Calu3 (cell line): Measurements from ENCODE around the gene CDC42EP5. TPM values are rescaled to one million over a fixed set of nuclear protein-coding genes. Genes with fewer than 3 reads are reported as not detected.

Experiments
- BruUV-seq: library from RNA; stranded (reverse); fragments of 400-500 nt; replicated peaks from 2 replicates; lab custom pipeline; 2021; lab: Mats Ljungman, UMichigan
- CTCF ChIA-PET: fragments of 300-600 bp; sonication (Branson Sonifier 250); formaldehyde crosslinking; loops from one replicate; lab custom pipeline; 2022; ENCODE audit warnings: antibody characterized with exemption; lab: Charles Lee
- DNase-seq: peaks from one replicate; pipeline ENCODE4 v3.0.0; 2022
- H3K27ac Mint-ChIP-seq: one replicate; pipeline ENCODE4 v1.8.0; 2022; ENCODE audit warnings: mixed read lengths; ENCODE audit not compliant: unreplicated experiment
- H3K27me3 Mint-ChIP-seq: one replicate; pipeline ENCODE4 v1.8.0; 2022; ENCODE audit warnings: mixed read lengths; ENCODE audit not compliant: unreplicated experiment
- H3K36me3 Mint-ChIP-seq: one replicate; pipeline ENCODE4 v1.8.0; 2022; ENCODE audit warnings: mild to moderate bottlenecking, moderate library complexity, mixed read lengths; ENCODE audit not compliant: insufficient read depth, unreplicated experiment
- H3K4me1 Mint-ChIP-seq: one replicate; pipeline ENCODE4 v1.8.0; 2022; ENCODE audit warnings: mild to moderate bottlenecking, low read depth, mixed read lengths; ENCODE audit not compliant: unreplicated experiment
- H3K4me3 Mint-ChIP-seq: one replicate; pipeline ENCODE4 v1.8.0; 2022; ENCODE audit warnings: mild to moderate bottlenecking, low read depth, moderate library complexity, mixed read lengths; ENCODE audit not compliant: unreplicated experiment
- H3K9me3 Mint-ChIP-seq: one replicate; pipeline ENCODE4 v1.8.0; 2022; ENCODE audit warnings: low read depth, mixed read lengths; ENCODE audit not compliant: unreplicated experiment
- intact Hi-C: fragments of 100-400 bp; cut with micrococcal nuclease; formaldehyde crosslinking; loops from one replicate; pipeline ENCODE4 v1.10.0; 2022; ENCODE audit not compliant: unreplicated experiment
- total RNA-seq: library from RNA; stranded (reverse); gene quantifications from 2 replicates; pipeline ENCODE4 v1.2.3, GENCODE V29; 2022
- TF ChIP-seq, protein P1 (sequence below): fragments of 200-600 bp; IDR thresholded peaks from one replicate; pipeline ENCODE4 v1.8.0; 2022; ENCODE audit warnings: antibody characterized with exemption; ENCODE audit not compliant: unreplicated experiment

Gene CDC42EP5
- total RNA-seq, 1 experiment from 2014 or later = 12.9 TPM

DNA sequence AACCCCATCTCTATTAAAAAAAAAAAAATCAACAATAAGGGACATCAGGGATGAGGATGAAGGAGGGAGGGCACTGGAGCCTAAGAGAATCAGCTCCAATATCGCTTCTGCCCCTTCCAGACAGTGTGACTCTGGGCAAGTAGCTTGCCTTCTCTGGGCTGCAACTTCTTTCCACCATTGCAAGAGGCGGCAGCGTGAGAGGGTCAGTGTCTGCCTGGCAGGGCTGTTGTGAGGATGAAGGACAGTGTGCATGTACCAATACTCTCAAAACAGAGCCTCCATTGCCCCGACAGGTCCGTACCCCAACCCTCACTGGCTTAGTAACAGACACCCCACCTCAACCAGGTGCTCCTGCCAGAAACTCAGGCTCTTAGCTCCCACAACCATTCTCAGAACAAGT lies 39.4 kb downstream of the CDC42EP5 start:
- Mint-ChIP-seq H3K4me3 (no peak overlapping the region), H3K4me1 (peaks cover 39% of the 10 kb centered on the region), H3K27ac (peak overlapping the region; percentile 24), H3K27me3 (peaks cover 11% of the 10 kb centered on the region), H3K36me3 (peaks cover 72% of the 10 kb centered on the region), H3K9me3 (no peaks in the 10 kb centered on the region)
- intact Hi-C loops = no loop called here
- DNase-seq = no peak
- CTCF ChIA-PET = interaction anchor here (2.0 kb wide), 1 partner anchor 15 kb away, joined by 7 read pairs; the partner anchor contains the start of gene LENG8
- TF ChIP-seq, protein P1, sequence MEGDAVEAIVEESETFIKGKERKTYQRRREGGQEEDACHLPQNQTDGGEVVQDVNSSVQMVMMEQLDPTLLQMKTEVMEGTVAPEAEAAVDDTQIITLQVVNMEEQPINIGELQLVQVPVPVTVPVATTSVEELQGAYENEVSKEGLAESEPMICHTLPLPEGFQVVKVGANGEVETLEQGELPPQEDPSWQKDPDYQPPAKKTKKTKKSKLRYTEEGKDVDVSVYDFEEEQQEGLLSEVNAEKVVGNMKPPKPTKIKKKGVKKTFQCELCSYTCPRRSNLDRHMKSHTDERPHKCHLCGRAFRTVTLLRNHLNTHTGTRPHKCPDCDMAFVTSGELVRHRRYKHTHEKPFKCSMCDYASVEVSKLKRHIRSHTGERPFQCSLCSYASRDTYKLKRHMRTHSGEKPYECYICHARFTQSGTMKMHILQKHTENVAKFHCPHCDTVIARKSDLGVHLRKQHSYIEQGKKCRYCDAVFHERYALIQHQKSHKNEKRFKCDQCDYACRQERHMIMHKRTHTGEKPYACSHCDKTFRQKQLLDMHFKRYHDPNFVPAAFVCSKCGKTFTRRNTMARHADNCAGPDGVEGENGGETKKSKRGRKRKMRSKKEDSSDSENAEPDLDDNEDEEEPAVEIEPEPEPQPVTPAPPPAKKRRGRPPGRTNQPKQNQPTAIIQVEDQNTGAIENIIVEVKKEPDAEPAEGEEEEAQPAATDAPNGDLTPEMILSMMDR = no peak
- no TSS peak for BruUV-seq

GRCh38 chr19:54432144-54432738 lies 40.9 kb downstream of the CDC42EP5 start:
- peak; percentile 73 for DNase-seq
- Mint-ChIP-seq H3K36me3 (peaks cover 77% of the 10 kb centered on the region), H3K9me3 (no peaks in the 10 kb centered on the region), H3K27me3 (peaks cover 15% of the 10 kb centered on the region), H3K4me1 (peaks cover 36% of the 10 kb centered on the region), H3K4me3 (peak overlapping the region; percentile 62), H3K27ac (peak overlapping the region; percentile 83)
- intact Hi-C loops = no loop called here
- BruUV-seq = no TSS peak
- CTCF ChIA-PET = interaction anchor here (0.5 to 3.6 kb wide), 10 partner anchors 12 to 727 kb away, joined by 3 to 18 read pairs (median 3); partner anchors contain the start of genes LENG8 and LENG9
- TF ChIP-seq, protein P1 = no peak

- Mint-ChIP-seq H3K9me3 (no peaks in the 10 kb centered on the region), H3K4me3 (peak overlapping the region; percentile 62), H3K27me3 (peaks cover 15% of the 10 kb centered on the region), H3K36me3 (peaks cover 69% of the 10 kb centered on the region), H3K4me1 (peaks cover 43% of the 10 kb centered on the region), H3K27ac (peak overlapping the region; percentile 83)
- intact Hi-C loops = loop anchor here (2.0 kb wide), 1 partner anchor 17 kb away; the partner anchor contains the start of gene LENG8
- TF ChIP-seq, protein P1 = no peak
- peak; percentile 93 for DNase-seq
- BruUV-seq = no TSS peak
- CTCF ChIA-PET = interaction anchor here (0.5 to 3.6 kb wide), 12 partner anchors 8 to 726 kb away, joined by 3 to 18 read pairs (median 7); partner anchors contain the start of genes LENG8 and LENG9
Observed at GRCh38 chr19:54431255-54431838, 41.7 kb downstream of the CDC42EP5 start.

GRCh38 chr19:54430306-54431254 lies 42.5 kb downstream of the CDC42EP5 start:
- CTCF ChIA-PET = interaction anchor here (0.5 to 3.6 kb wide), 13 partner anchors 9 to 241 kb away, joined by 3 to 18 read pairs (median 7); partner anchors contain the start of genes LENG8, LENG9 and MBOAT7
- intact Hi-C loops = loop anchor here (2.0 kb wide), 1 partner anchor 18 kb away; the partner anchor contains the start of gene LENG8
- Mint-ChIP-seq H3K4me3 (peak overlapping the region; percentile 62), H3K27ac (peak overlapping the region; percentile 83), H3K27me3 (peaks cover 21% of the 10 kb centered on the region), H3K36me3 (peaks cover 67% of the 10 kb centered on the region), H3K4me1 (peaks cover 46% of the 10 kb centered on the region), H3K9me3 (no peaks in the 10 kb centered on the region)
- TF ChIP-seq, protein P1 = peak; percentile 17
- no TSS peak for BruUV-seq
- DNase-seq = peak; percentile 80
